AG09309 (cell line): ENCODE data around the gene B9D2.
A peak's percentile ranks its signal among the peaks of the same experiment; 100 is the strongest.
"Not testable (repeated sequence)": the region's sequence is repeated elsewhere in the genome, so short reads cannot be mapped to it uniquely, and the experiment has no call there.

Experiments
- DNase-seq: peaks from one replicate; pipeline ENCODE4 v3.0.0-alpha.2; 2010; ENCODE audit warnings: low read depth
- H3K4me3 ChIP-seq: 2 replicates; pipeline ENCODE4 v1.5.1; 2011; ENCODE audit warnings: mild to moderate bottlenecking, low read depth, low read length, moderate library complexity; ENCODE audit not compliant: control insufficient read depth
- CTCF ChIP-seq: IDR thresholded peaks from 2 replicates; pipeline ENCODE4 v1.5.1; 2011; ENCODE audit warnings: mild to moderate bottlenecking, low read depth, low read length, inconsistent platforms; ENCODE audit not compliant: insufficient read depth, control insufficient read depth; ENCODE audit errors: missing control alignments

Gene B9D2

GRCh38 chr19:41391618-41392017, 27.7 kb upstream of the B9D2 start:
- H3K4me3 ChIP-seq = no peak overlapping the region
- TF ChIP-seq CTCF = no peak

DNA sequence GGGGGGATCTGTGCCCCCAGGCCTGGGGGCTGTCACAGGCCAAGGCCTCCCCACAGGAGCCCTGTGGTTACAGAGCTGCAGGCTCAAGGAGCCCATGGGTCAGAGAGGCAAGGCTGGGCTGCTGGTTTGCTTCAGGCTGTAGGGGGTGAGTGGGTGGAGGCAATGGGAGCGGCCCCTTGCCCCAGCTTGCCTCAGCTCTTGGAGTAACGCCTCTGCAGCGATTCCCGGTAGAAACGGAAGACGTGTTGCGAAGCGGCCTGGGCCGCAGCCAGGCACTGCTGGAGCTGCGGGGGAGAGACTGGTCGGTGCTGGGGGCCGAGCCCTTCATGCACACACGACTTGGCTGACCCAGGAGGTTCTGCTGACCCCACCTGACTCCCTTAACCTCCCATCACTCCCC, 22.5 kb upstream of the B9D2 start:
- no peak for TF ChIP-seq CTCF
- H3K4me3 ChIP-seq = no peak overlapping the region
- no peak for DNase-seq

More at GRCh38 chr19:41391618-41392017, 27.7 kb upstream of the B9D2 start:
- DNase-seq = no peak

- DNase-seq = no peak
- H3K4me3 ChIP-seq = no peak overlapping the region
- no peak for TF ChIP-seq CTCF
Measured at GRCh38 chr19:41384351-41384750, 20.4 kb upstream of the B9D2 start.

- H3K4me3 ChIP-seq, DNase-seq: not testable (repeated sequence)
Measured at GRCh38 chr19:41381536-41381935, 17.6 kb upstream of the B9D2 start.

- H3K4me3 ChIP-seq = no peak overlapping the region
- no peak for DNase-seq
- no peak for TF ChIP-seq CTCF
Measured at GRCh38 chr19:41377977-41378709, 14.2 kb upstream of the B9D2 start.

DNA sequence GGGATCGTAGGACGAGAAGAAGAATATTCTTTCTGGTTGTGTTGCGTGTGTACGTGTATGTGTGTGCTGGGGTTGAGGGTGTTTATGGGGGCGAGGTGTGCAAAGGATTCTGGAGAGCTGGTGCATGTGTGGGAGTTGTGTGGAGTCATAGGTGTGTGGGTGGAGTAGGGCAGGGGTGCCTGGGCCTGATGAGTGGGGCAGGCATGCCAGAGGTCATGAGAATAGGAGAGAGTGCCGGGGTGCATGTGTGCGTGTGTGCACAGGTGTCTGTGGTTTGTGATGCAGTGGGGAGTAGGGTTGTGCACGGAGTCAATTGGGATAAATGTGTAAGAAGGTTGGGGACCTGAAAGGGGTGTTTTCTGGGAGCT, 13.0 kb upstream of the B9D2 start:
- TF ChIP-seq CTCF = no peak
- H3K4me3 ChIP-seq = peak overlapping the region; percentile 47

GRCh38 chr19:41376241-41376997, 12.5 kb upstream of the B9D2 start, which contains the start of gene TMEM91:
Gene TMEM91 (plus strand): TSS chr19:41376533. CDS start chr19:41378310, 1,777 bp downstream.
- no peak for TF ChIP-seq CTCF
- no peak for DNase-seq
- H3K4me3 ChIP-seq = peak within 1 kb of the TSS; percentile 47

More for the DNA sequence above, 13.0 kb upstream of the B9D2 start:
- DNase-seq = no peak
